Neural cell (in vitro differentiated cells): Measurements from ENCODE around the gene DNAH8. TPM values are rescaled to one million over a fixed set of nuclear protein-coding genes. Genes with fewer than 3 reads are reported as not detected.

Experiments
- H2AFZ ChIP-seq: fragments of 200-600, 300-800 bp; sonication (generic), shearing (Covaris generic); 2 replicates; pipeline ENCODE4 v1.6.0; 2014; ENCODE audit warnings: low read depth, mild to moderate bottlenecking, antibody characterized with exemption, low read length, moderate library complexity
- H3F3A ChIP-seq: fragments of 200-600 bp; shearing (Covaris generic); 2 replicates; pipeline ENCODE4 v1.6.1; 2016; ENCODE audit warnings: mild to moderate bottlenecking, moderate library complexity, mixed read lengths, antibody characterized with exemption, low read length; ENCODE audit not compliant: insufficient read depth, poor library complexity, severe bottlenecking
- H3K27ac ChIP-seq: fragments of 200-600, 300-800 bp; sonication (generic), shearing (Covaris generic); 2 replicates; pipeline ENCODE4 v1.5.1; 2014; ENCODE audit warnings: mild to moderate bottlenecking, low read length, moderate library complexity
- H3K27me3 ChIP-seq: fragments of 300-800, 200-600 bp; sonication (generic), shearing (Covaris generic); 2 replicates; pipeline ENCODE4 v1.6.0; 2014; ENCODE audit warnings: mild to moderate bottlenecking, low read depth, low read length, moderate library complexity; ENCODE audit not compliant: insufficient read depth
- H3K36me3 ChIP-seq: fragments of 300-800, 200-600 bp; sonication (generic), shearing (Covaris generic); 2 replicates; pipeline ENCODE4 v1.5.1; 2014; ENCODE audit warnings: mild to moderate bottlenecking, antibody characterized with exemption, low read length, moderate library complexity; ENCODE audit not compliant: insufficient read depth
- H3K4me2 ChIP-seq: fragments of 300-800, 200-600 bp; sonication (generic), shearing (Covaris generic); 2 replicates; pipeline ENCODE4 v1.6.0; 2014; ENCODE audit warnings: mild to moderate bottlenecking, low read length
- H3K4me3 ChIP-seq: fragments of 300-800, 200-600 bp; sonication (generic), shearing (Covaris generic); 2 replicates; pipeline ENCODE4 v1.5.1; 2014; ENCODE audit warnings: mild to moderate bottlenecking, low read length, moderate library complexity
- H3K79me2 ChIP-seq: fragments of 200-600 bp; shearing (Covaris generic); replicated peaks from 2 replicates; pipeline ENCODE4 v1.6.0; 2014; ENCODE audit warnings: mild to moderate bottlenecking, low read length, moderate library complexity; ENCODE audit not compliant: insufficient read depth
- H3K9ac ChIP-seq: fragments of 300-800, 200-600 bp; sonication (generic), shearing (Covaris generic); 2 replicates; pipeline ENCODE4 v1.6.1; 2016; ENCODE audit warnings: mild to moderate bottlenecking, low read length, mixed read lengths
- H3K9me2 ChIP-seq: fragments of 200-600 bp; shearing (Covaris generic); 2 replicates; pipeline ENCODE4 v1.6.1; 2016; ENCODE audit warnings: mild to moderate bottlenecking, low read length, mixed read lengths; ENCODE audit not compliant: insufficient read depth
- H3K9me3 ChIP-seq: fragments of 200-600, 300-800 bp; sonication (generic), shearing (Covaris generic); 2 replicates; pipeline ENCODE4 v1.6.1; 2016; ENCODE audit warnings: mild to moderate bottlenecking, mixed run types, low read length, moderate library complexity, mixed read lengths
- H4K20me1 ChIP-seq: fragments of 200-600 bp; shearing (Covaris generic); 2 replicates; pipeline ENCODE4 v1.6.1; 2016; ENCODE audit warnings: mild to moderate bottlenecking, mixed run types; ENCODE audit not compliant: insufficient read depth
- EP300 ChIP-seq: fragments of 450-650 bp; conservative IDR thresholded peaks from 2 replicates; pipeline ENCODE4 v1.6.1; 2014; ENCODE audit warnings: antibody characterized with exemption, mild to moderate bottlenecking, moderate library complexity; ENCODE audit not compliant: poor library complexity, severe bottlenecking
- EZH2 ChIP-seq: fragments of 200-600, 300-800 bp; shearing (Covaris generic), sonication (generic); IDR thresholded peaks from 2 replicates; pipeline ENCODE4 v1.6.1; 2014; ENCODE audit warnings: antibody characterized with exemption, low read length, borderline replicate concordance, mild to moderate bottlenecking; ENCODE audit not compliant: insufficient read depth, poor library complexity, severe bottlenecking
- MXI1 ChIP-seq: fragments of 450-650 bp; conservative IDR thresholded peaks from 2 replicates; pipeline ENCODE4 v1.6.1; 2014; ENCODE audit warnings: antibody characterized with exemption, mild to moderate bottlenecking; ENCODE audit not compliant: poor library complexity, severe bottlenecking
- POLR2AphosphoS5 ChIP-seq: IDR thresholded peaks from 2 replicates; pipeline ENCODE4 v1.6.1; 2012
- RAD21 ChIP-seq: fragments of 450-650 bp; conservative IDR thresholded peaks from 2 replicates; pipeline ENCODE4 v1.6.1; 2014; ENCODE audit warnings: antibody characterized with exemption, mild to moderate bottlenecking, moderate library complexity
- SMC3 ChIP-seq: fragments of 450-650 bp; conservative IDR thresholded peaks from 2 replicates; pipeline ENCODE4 v1.6.1; 2014; ENCODE audit warnings: antibody characterized with exemption, mild to moderate bottlenecking, moderate library complexity; ENCODE audit not compliant: poor library complexity
- TAF1 ChIP-seq: IDR thresholded peaks from 2 replicates; pipeline ENCODE4 v1.6.1; 2012; ENCODE audit warnings: low read depth
- polyA plus RNA-seq: library from polyadenylated mRNA; depleted of rRNA; stranded (reverse); fragments of >200 nt; gene quantifications from 2 replicates; pipeline ENCODE4 v1.2.3, GENCODE V29; 2014
- TF ChIP-seq, protein P1 (sequence below): IDR thresholded peaks from 2 replicates; pipeline ENCODE4 v1.6.1; 2012; ENCODE audit warnings: borderline replicate concordance
- TF ChIP-seq, protein P2 (sequence below): fragments of 450-650 bp; IDR thresholded peaks from 2 replicates; pipeline ENCODE4 v1.5.1; 2014; ENCODE audit warnings: antibody characterized with exemption, mild to moderate bottlenecking, moderate library complexity; ENCODE audit not compliant: poor library complexity, severe bottlenecking

Gene DNAH8
- polyA plus RNA-seq, 1 donor from 2014 or later, result 0.07 TPM

GRCh38 chr6:38738261-38738660, 23.1 kb downstream of the DNAH8 start:
- Histone ChIP-seq H2AFZ (no peak overlapping the region), H3K4me2 (no peak overlapping the region), H3K79me2 (no peaks in the 10 kb centered on the region), H3K4me3 (no peak overlapping the region), H3K36me3 (no peaks in the 10 kb centered on the region), H3K9me2 (no peaks in the 10 kb centered on the region), H4K20me1 (no peaks in the 10 kb centered on the region), H3F3A (no peaks in the 10 kb centered on the region), H3K27ac (no peak overlapping the region), H3K27me3 (no peaks in the 10 kb centered on the region), H3K9me3 (no peaks in the 10 kb centered on the region), H3K9ac (no peak overlapping the region)
- TF ChIP-seq RAD21 (no peak), TAF1 (no peak), POLR2AphosphoS5 (no peak), MXI1 (no peak), EZH2 (no peak), SMC3 (no peak), EP300 (no peak)
- TF ChIP-seq, protein P1, sequence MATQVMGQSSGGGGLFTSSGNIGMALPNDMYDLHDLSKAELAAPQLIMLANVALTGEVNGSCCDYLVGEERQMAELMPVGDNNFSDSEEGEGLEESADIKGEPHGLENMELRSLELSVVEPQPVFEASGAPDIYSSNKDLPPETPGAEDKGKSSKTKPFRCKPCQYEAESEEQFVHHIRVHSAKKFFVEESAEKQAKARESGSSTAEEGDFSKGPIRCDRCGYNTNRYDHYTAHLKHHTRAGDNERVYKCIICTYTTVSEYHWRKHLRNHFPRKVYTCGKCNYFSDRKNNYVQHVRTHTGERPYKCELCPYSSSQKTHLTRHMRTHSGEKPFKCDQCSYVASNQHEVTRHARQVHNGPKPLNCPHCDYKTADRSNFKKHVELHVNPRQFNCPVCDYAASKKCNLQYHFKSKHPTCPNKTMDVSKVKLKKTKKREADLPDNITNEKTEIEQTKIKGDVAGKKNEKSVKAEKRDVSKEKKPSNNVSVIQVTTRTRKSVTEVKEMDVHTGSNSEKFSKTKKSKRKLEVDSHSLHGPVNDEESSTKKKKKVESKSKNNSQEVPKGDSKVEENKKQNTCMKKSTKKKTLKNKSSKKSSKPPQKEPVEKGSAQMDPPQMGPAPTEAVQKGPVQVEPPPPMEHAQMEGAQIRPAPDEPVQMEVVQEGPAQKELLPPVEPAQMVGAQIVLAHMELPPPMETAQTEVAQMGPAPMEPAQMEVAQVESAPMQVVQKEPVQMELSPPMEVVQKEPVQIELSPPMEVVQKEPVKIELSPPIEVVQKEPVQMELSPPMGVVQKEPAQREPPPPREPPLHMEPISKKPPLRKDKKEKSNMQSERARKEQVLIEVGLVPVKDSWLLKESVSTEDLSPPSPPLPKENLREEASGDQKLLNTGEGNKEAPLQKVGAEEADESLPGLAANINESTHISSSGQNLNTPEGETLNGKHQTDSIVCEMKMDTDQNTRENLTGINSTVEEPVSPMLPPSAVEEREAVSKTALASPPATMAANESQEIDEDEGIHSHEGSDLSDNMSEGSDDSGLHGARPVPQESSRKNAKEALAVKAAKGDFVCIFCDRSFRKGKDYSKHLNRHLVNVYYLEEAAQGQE, result no peak
- TF ChIP-seq, protein P2, sequence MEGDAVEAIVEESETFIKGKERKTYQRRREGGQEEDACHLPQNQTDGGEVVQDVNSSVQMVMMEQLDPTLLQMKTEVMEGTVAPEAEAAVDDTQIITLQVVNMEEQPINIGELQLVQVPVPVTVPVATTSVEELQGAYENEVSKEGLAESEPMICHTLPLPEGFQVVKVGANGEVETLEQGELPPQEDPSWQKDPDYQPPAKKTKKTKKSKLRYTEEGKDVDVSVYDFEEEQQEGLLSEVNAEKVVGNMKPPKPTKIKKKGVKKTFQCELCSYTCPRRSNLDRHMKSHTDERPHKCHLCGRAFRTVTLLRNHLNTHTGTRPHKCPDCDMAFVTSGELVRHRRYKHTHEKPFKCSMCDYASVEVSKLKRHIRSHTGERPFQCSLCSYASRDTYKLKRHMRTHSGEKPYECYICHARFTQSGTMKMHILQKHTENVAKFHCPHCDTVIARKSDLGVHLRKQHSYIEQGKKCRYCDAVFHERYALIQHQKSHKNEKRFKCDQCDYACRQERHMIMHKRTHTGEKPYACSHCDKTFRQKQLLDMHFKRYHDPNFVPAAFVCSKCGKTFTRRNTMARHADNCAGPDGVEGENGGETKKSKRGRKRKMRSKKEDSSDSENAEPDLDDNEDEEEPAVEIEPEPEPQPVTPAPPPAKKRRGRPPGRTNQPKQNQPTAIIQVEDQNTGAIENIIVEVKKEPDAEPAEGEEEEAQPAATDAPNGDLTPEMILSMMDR, result no peak

DNA sequence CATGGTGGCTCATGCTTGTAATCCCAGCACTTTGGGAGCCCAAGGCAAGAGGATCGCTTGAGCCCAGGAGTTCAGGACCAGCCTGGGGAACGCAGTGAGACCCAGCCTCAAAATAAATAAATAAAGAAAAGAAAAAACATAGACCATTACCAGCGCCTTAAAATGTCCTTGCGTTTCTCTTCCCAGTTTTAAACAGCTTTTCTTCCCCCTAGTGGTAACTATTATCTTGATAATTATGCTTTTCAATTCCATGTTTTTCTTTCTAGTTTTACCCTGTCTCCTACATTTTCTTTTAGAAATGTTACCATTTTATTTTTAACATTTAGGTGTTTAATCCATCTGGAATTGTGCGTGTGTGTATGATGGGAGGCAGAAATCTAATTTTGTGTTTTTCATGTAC, 24.4 kb downstream of the DNAH8 start:
- H3K27ac ChIP-seq, result no peak overlapping the region
- no peaks in the 10 kb centered on the region for H4K20me1 ChIP-seq
- no peak overlapping the region for H3K4me2 ChIP-seq
- no peaks in the 10 kb centered on the region for H3F3A ChIP-seq
- H3K79me2 ChIP-seq, result no peaks in the 10 kb centered on the region
- H2AFZ ChIP-seq, result no peak overlapping the region
- H3K9ac ChIP-seq, result no peak overlapping the region
- no peaks in the 10 kb centered on the region for H3K36me3 ChIP-seq
- TF ChIP-seq, protein P1, result no peak
- TF ChIP-seq, protein P2, result peak; percentile 23
- TF ChIP-seq EP300, result no peak
- no peaks in the 10 kb centered on the region for H3K9me2 ChIP-seq
- H3K4me3 ChIP-seq, result no peak overlapping the region
- H3K27me3 ChIP-seq, result no peaks in the 10 kb centered on the region
- no peaks in the 10 kb centered on the region for H3K9me3 ChIP-seq
